Medulla oblongata (tissue), 1 donor: ENCODE data around the gene CLN5.
"Not testable (repeated sequence)": the region's sequence is repeated elsewhere in the genome, so short reads cannot be mapped to it uniquely, and the experiment has no call there.

Experiments
- DNase-seq: peaks from one replicate; pipeline ENCODE4 v3.0.0-alpha.2; 2015; ENCODE audit errors: extremely low spot score

The CLN5 gene

DNA sequence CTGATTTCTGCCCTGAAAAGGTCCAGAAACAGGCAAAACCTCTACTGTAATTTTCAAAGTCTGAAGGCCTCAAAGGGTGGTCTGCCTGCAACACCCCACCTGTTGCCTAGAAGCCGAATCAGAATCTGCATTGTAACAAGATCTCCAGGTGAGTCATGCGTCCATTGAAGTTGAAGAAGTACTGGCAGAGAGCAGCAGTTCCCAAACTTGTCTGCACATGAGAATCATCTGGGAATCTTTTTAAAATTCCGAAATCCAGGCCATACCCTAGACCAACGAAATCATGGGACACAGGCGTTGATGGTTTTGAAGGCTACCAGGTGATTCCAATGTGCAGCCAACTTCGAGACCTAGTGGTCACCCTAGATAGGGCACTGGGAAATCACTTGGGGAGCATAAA lies 16.0 kb upstream of the CLN5 start:
- no peak for DNase-seq

GRCh38 chr13:76976490-76976889 lies 15.4 kb upstream of the CLN5 start:
- no peak for DNase-seq

DNA sequence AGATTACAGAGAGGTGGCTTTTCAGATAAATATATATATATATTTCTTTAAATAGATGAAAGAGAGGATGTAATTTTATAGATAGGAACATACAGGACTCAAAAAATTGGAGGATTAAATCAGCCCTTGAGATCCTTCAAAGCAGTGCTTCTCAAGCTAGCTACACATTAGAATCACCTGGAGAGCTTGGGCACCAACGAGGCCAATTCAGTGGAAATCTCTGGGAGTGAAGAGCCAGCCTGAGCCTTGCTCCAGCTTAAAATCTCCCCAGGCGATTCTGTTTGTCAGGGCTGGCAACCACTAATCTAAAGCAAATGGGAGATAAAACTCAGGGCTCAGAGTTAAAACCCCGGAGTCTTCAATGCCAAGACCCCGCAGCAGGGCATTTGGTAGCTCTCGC lies 15.0 kb upstream of the CLN5 start:
- no peak for DNase-seq

GRCh38 chr13:76980075-76980718 lies 11.7 kb upstream of the CLN5 start:
- peak; percentile 66 for DNase-seq

- no peak for DNase-seq
Observed at GRCh38 chr13:76982061-76982460, 9.8 kb upstream of the CLN5 start.

GRCh38 chr13:76983676-76984075 lies 8.2 kb upstream of the CLN5 start:
- DNase-seq: no peak

GRCh38 chr13:76991432-76991795 lies 467 bp upstream of the CLN5 start:
- no peak for DNase-seq

DNA sequence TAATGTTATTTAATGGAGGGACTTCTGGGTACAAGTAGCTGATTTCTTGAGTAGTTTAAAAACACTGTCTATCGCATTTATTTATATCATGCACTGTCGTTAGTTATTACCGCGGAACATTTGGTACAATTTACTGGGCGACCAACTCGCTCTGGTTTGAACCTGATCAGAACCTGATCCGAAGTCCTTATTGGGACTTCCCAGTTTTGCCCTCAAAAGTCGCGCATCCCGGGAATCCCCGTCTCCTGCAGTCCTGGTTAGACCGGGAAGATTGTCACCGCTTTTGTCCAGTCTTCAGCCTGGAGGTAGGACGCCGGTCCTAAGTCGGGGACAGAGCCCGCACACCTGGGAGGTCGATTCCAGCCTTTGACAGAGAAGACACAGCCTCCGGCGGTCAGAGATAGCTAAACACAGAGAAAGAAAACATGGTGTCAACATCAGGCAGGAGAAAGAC lies 694 bp downstream of the CLN5 start:
- DNase-seq: peak; percentile 62

DNA sequence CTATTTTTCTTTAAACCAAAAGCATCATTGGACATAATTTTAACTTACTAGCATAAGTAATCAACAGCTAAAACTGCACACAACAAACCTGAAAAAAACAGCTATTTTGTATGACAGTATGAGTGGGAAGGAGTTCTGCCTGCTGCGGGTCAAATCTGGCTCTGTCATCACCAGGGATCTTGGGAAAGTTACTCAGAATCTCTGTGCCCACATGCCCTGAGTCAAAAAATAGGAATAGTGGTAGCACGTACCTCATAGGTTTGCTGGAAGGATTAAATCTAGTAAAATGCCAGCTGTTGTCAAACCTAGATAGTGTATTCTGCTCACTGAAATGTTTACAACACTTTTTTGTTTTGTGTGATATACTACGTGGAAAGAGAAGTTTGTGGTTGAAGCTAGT lies 1.1 kb downstream of the CLN5 start:
- DNase-seq: peak; percentile 24

DNA sequence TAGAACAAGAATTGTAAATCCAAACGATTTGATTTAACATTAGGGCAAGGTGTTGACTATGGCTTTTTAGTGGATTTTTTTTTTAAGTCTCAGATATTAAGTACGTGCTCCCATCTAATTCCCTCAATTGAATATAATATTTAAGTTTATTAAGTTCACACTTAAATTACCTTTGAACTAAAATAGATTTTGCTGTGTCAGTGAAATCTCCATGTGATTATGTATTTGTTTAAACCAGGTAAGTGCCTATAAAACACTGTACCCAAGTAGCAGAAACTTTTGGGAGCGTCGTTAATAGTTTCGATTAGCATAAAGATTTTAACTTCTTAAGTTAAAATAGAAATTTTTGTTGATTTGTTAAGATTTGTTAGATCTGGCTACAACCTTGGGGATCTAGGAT lies 1.6 kb downstream of the CLN5 start:
- DNase-seq: no peak

GRCh38 chr13:76994281-76994680 lies 2.4 kb downstream of the CLN5 start:
- DNase-seq: no peak

- DNase-seq: no peak
Observed at GRCh38 chr13:77000475-77000874, 8.6 kb downstream of the CLN5 start.

GRCh38 chr13:77001540-77001939 lies 9.7 kb downstream of the CLN5 start:
- no peak for DNase-seq

DNA sequence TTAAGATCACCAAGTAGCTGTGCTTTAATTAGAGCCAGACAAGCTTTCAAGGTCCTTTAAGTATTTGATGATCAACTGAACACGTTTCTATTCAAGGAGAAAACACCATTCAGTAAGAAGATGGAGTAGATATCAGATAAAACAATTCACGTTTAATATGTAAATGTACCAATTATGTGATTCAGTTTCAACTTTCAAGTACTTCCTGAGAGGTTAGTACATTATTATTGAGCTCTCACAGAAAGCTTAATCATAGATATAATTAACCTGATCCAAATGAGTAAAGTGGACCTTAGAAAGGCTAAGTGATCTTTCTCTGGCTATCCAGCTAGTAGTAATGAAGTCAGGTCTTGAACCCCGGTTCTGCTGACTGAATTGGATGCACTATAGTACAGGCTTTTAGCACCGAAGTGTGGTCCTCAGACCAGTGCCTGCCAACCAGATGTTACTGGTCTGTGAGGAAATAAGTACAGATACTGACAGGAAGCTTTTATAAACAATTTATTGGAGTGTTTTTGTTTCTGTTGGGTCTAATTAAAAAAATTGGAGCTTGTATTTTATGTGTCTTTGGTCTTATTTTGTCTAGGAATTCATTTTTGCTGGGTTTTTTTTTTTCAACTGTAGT lies 10.2 kb downstream of the CLN5 start:
- DNase-seq: no peak

- peak; percentile 49 for DNase-seq
Observed at GRCh38 chr13:77002590-77003190, 10.8 kb downstream of the CLN5 start.

- not testable (repeated sequence) for DNase-seq
Observed at GRCh38 chr13:77008337-77008736, 16.5 kb downstream of the CLN5 start.

DNA sequence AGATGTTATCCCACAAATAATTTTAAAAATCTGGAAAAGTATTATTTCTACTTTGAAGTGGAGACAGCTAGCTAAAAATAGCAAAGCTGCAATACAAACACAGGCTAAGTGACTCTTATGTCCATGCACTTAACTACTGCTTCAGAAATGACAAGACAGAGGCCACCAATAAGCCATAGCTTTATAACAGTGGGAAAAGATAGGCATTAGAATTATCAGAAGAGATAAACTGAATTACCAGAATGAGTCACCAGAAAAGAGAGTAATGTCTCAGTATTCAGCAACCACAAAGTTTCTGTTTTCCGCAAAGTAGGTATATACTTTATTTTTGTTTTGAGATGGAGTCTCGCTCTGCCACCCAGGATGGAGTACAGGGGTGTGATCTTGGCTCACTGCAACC lies 17.1 kb downstream of the CLN5 start:
- DNase-seq: no peak

- not testable (repeated sequence) for DNase-seq
Observed at GRCh38 chr13:77009719-77010118, 17.8 kb downstream of the CLN5 start.

DNA sequence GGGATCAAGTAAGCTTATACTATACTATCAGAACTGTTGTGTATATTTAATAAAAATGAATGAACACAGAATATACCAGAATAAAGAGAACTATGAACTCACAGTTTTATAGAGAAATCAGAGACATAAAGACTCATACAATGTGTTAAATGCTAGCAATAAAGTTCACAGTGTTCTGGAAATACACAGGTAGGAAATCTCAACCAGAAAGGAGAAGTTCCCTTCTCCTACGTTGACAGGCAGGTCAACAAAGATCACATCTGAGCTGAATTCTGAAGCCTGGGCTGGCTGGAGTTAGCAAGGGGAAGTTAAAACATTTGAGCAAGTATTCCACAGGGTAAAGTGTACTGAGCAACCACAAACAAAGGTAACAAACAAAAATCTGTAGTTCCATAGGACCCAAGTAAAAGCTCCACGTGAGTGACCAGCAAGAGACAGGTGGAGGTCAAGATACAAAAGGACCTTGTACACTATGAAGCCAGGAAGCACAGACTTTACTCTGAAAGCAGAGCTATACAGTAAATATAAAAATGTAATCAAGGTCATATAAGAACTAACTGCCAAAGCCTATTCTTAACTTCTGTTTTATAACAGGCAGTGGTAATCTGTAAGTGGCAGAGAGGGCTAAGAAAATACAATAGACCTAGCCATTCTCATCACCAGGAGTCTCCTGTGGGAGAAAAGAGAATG lies 22.1 kb downstream of the CLN5 start:
- no peak for DNase-seq

GRCh38 chr13:77014906-77015685 lies 23.2 kb downstream of the CLN5 start:
- no peak for DNase-seq

DNA sequence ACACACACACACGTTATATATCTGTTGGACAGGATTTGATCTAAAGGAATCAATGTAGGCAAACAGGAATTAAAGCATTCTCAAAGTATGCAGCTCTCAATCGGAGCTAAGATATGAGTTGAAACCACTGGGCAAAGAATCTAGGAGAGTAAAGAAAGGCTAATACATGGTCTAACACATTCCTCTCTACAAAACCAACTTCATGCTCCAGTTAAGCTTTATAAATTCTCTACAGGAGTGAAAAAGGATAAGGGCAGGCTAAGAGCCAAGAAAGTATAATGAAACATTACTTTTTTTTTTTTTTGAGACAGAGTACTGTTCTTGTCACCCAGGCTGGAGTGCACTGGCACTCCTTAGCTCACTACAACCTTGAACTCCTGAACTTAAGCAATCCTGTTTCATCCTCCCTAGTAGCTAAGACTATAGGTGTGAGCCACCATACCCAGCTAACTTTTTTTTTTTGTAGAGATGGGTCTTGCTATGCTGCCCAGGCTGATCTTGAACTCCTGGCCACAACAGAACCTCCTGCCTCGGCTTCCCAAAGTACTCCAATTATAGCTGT lies 24.5 kb downstream of the CLN5 start:
- DNase-seq: no peak
